HG02884 (cell line): ENCODE measurements around the gene BRD3OS.
A peak's percentile ranks its signal among the peaks of the same experiment; 100 is the strongest.

Experiments
- ATAC-seq: cut with Tn5 transposase; IDR thresholded peaks from one replicate; pipeline ENCODE4 v1.9.1; 2021; ENCODE audit warnings: mild to moderate bottlenecking, moderate library complexity; ENCODE audit not compliant: unreplicated experiment

BRD3OS gene

DNA sequence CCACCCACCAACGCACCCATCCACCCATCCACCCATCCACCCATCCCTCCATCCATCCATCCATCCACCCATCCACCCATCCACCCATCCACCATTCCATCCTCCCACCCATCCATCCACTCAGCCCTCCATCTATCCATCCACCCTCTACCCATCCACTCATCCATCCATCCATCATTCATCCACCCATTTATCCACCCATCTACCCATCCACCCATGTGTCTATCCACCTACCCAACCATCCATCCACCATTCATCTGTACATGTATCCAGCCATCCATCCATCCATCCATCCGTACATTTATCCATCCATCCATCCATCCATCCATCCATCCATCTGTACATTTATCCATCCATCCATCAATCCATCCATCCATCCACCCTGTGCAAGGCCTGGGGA is 22.0 kb upstream of the BRD3OS start:
- no peak for ATAC-seq

DNA sequence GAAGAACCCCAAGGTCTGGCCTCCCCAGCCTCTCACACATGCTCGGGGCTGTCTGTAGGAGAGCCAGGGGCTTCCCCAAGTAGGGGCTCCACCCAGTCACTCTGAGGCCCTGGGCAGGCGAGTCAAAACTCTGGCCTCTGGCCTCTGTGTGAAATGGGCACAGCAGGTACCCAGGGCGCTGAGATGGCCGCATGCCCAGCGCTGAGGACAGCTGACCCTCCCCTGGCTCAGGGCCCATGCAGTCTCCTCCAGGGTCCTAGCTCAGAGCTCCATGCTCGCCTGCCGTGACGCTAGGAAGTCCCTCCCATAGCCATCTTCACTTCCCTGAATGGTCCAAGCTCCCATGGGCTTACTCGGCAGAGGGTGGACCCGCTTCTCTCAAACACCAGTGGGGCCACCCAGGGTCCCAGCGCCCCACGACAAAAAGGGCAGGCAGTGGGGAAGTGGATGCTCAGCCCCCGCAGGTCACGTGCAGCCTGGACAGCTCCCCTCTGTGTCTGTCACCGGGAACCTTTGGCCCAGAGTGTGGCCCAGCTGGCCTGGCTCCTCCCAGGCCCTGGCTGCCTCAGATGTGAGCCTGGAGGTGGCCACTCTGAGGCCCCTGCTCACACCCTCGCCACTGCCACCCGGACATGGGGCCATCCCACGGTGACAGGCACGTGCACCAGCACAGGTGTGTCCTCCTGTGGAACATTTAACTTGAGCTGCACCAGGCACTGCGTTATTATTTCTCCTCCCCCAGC is 21.0 kb upstream of the BRD3OS start:
- no peak for ATAC-seq

DNA sequence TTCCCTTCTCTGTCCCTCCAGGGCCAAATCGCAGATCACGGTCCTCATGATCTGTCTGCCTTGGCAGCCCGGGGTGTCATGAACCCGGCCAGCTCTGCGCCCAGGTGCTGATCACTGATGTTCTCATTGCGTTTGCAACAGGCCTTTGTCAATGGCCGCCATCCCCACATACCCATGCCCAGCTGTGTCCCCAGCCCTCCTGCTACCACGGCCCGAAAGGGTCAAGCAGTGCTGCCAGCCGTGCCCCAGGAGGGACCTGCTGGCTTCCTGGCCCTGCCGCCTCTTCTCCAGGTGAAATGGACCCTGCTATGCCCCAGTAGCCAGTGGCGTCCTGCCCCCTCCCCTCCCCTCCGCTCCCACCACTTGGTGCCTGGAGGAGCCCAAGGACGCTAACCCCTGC is 20.4 kb upstream of the BRD3OS start:
- no peak for ATAC-seq

DNA sequence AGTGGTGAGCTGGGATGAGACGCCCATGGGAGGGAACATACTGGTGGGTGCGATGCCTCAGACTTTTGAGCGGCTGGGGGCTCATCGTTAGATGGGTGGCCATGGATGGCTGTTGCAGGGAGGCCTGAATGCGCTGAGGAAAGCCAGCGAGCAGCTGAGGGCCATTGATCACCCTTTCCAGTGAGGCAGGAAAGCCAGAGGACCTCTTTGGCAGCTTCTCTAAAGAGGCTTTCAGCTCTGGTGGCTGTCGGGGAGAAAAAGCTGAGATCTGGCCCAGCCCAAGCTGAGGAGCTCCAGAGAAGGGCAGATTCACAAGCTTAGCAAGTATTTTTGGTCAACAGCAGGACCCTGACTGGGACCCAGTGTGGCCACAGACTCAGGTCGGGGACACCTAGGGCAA is 19.9 kb upstream of the BRD3OS start:
- no peak for ATAC-seq

DNA sequence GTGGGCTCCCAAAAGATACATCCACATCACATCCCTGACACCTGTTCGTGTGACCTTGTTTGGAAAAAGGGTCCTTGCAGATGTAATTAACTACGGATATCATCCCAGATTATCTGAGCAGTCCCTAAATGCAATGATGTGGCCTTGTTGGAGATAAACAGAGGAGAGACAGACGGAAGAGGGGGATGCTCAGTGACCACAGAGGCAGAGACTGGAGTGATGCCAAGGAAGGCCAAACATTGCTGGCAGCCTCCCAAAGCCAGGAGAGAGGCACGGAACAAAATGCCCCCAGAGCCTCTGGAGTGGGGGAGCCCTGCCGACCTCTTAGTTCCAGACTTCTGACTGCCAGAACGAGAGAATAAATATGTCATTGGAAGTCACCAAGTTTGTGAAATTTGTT is 18.1 kb upstream of the BRD3OS start:
- ATAC-seq = no peak

DNA sequence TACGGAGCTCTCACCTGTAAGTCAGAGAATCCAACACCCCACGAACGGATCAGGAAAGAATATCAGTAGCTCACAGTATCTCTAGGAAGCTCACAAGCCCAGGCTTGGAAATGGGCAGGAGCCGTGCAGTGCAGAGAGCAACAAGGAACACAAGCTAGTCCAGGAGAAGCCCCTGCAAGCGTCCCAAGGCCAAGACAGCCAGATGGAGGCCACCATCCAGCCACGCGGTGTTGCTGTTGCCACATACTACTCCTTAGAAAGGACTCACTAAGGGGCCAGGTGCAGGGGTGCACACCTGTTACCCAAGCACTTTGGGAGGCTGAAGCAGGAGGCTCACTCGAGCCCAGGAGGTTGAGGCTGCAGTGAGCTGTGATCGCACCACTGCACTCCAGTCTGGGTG is 17.7 kb upstream of the BRD3OS start:
- ATAC-seq = no peak

DNA sequence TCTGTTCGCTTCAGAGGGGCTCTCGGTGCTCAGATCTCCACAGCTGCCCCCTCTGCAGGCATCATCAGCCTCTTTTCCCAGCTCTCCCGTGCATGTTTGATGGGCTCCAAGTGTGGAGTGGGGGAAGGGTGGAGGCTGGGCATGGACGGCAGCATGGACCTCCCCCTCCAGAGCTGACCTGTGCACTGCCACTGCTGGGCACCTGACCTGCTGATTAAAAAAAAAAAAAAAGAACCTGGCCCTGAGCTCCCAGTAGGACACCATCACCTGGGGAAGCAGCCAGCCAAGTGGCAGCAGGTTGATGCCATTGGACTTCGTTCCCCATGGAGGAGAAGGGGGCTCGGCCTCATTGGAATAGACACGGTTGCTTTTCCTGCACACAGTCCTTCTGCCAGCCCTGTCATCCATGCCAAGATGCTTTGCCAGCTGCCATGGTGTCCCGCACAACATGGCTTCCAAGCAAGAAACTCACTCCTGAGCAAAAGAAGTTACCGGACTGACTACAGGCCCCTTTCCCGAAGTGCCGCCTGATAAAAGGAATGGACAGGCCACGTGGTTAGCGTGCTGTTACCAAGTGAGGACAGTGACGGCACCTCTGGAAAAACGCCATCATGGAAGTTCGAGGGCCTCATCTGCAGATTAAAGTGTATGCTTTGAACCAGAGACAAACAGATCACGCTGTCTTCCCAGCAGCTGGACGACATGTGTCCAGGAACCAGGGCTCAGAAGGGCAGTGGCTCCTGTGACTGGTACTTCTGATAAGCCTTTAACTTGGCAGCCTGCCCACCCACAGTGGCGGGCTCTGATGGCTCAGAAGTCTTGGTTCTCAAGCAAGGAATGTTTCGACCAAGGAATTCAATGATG is 14.7 kb upstream of the BRD3OS start:
- no peak for ATAC-seq

DNA sequence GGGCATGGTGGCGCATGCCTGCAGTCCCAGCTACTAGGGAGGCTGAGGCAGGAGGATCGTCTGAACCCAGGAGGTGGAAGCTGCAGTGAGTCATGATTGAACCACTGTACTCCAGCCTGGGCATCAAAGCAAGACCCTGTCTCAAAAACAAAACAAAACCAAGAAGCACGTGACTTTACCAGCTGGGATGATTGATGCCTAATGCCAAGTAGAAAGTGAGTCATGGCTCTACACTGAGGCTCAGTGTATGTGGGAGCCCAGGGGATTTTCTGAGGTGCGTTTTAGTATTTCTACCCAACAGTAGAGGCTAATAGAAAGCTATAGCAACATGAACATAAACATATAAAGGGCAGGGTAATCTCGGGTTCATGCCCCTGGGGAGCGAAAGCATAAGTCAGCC is 13.9 kb upstream of the BRD3OS start:
- ATAC-seq = no peak

DNA sequence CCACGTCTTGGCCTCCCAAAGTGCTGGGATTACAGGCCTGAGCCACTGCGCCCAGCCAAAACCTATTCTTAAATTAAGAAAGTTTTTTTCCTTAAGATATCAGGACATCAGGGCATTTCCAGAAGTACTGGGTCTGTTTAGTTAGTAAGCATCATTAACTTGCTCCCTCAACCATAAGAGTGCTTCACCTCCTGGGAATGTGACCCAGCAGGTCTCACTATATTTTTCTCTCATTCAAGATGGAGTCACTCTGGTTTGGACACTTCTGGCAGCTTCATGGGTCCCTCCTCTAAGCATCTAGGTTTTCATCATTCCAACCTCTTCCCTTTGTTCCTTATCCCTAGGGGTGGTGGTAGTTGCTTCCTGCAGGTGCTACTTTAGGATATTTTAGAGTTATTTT is 10.3 kb upstream of the BRD3OS start:
- ATAC-seq = no peak

DNA sequence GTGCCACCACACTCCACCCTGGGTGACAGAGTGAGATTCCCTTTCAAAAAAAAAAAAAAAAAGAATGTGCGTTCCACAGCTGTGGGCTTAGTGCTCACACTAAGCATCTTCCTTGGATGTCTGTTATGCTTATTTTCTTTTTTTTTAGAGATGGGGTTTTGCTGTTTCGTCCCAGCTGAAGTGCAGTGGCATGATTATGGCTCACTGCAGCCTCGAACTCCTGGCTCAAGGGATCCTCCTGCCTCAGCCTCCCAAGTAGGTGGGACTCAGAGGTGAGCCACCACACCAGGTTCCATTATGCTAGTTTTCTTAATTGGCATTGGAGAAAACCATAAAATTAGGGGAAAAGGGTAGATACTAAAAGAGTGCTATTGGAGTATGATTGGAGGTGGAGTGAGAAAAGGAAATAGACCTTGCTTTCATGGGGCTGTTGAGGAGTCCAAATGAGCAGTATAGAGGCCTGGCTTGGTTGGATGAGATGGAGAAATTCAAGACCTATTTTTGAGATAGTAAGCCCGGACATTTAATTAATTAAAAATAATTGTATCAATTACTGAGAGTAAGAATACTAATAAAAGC is 978 bp upstream of the BRD3OS start:
- no peak for ATAC-seq

DNA sequence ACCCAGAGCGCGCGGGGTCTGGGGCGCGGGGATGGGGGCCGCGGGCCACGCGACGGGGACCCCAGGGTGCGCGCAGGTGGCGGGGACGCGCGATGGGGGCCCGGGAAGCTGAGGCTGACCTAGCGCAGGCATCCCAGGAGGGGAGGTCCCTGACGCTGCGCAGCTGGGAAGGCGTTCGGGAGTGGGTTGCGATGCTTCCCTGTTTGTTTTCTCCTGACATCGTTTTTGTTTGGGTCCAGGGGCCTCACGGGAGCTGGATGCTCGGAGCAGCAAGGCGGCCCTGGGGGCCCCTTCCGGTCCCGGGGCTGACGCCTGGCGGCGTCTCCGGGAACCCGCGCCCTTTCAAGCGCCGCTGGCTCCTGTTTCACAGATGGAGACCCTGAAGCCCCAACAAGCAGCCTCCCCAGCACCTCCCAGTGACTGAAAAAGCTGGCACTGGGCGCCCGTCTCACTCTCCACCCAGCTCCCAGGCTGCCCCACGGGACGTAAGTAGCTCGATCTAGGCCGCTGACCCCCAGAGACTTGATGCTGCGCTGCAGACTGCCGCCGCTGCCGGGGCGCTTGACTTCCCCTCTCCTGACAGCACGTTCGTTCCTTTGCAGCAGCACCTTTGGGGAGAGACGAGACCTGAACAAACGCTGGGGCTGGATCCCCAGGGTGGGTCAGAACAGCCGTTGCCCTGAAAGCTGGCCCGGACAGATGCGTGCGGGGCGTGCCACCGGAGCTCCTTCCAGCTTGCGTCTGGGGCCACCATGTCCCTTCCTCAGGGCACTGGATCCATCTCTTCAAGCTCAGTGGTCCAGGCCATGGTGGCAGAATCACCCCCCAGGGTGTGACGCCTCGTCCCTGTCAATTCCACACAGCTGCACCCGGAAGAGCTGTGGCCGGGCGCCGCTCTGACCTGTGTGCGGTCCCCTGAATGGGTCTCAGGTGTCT is 593 bp downstream of the BRD3OS start:
- peak; percentile 33 for ATAC-seq

DNA sequence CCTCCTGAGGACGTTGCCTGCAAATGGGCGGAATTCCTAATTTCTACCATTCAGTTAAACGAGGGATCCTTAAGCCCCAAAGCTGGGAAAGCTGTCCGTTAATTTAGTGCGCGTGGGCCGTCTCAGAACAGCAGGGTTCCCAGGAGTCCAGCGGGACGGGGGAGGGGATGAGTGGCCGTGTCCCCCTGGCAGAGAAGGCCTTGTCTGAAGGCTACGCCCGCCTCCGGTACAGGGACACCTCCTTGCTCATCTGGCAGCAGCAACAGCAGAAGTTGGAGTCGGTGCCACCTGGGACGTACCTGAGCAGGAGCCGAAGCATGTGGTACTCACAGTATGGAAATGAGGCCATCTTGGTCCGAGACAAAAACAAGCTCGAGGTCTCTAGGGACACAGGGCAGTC is 1.3 kb downstream of the BRD3OS start:
- no peak for ATAC-seq

DNA sequence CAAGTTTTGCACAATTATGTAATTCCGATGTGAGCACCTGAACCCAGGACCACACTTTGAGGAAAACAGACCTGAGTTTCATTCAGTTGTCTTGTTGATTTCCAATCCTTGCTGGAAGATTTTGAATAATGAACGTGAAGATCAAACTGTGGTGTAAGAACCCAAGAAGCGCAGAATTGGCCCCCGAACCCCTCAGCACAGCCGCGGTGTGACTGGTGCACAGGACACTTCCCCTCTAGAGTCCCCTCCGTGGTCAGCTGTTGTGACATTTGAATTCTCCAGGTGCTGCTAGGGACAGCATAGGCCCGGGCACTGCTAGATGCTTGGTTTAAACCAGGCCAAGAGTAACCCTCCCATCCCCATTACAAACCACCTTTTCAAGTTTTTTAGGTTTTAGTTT is 1.7 kb downstream of the BRD3OS start:
- ATAC-seq = no peak

DNA sequence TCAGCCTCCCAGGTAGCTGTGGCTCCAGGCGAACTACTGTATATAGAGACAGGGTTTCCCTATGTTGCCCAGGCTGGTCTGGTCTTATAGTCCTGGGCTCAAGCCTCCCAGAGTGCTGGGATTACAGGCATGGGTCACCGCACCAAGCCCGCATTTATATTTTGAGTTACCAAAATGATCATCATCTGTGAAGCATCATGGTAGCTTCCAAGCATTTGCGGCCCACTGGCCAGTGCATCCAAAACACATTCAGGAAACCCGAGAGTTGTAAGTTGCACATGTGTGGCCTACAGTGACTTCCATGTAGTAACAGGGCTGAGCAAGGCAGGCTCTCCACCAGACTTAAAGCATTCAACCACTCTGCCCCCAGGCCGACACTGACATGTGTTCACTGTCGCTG is 2.3 kb downstream of the BRD3OS start:
- ATAC-seq = no peak

DNA sequence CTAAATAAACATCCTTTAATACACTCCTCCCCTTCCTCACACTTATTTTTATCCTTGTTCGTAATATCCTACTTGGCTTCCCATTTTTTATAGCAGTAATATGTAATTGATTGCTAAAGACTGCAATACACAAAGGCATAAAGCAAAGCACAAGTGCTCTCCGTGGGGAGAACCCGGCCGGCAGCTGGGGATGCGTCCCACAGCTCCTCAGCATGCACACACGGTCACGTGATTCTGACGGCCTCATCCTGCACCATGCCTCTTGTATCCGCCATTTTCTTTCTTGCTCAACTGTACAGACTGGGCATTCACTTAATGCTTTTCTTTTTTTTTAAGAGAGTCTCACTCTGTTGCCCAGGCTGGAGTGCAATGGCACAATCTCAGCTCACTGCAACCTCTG is 2.8 kb downstream of the BRD3OS start:
- no peak for ATAC-seq

DNA sequence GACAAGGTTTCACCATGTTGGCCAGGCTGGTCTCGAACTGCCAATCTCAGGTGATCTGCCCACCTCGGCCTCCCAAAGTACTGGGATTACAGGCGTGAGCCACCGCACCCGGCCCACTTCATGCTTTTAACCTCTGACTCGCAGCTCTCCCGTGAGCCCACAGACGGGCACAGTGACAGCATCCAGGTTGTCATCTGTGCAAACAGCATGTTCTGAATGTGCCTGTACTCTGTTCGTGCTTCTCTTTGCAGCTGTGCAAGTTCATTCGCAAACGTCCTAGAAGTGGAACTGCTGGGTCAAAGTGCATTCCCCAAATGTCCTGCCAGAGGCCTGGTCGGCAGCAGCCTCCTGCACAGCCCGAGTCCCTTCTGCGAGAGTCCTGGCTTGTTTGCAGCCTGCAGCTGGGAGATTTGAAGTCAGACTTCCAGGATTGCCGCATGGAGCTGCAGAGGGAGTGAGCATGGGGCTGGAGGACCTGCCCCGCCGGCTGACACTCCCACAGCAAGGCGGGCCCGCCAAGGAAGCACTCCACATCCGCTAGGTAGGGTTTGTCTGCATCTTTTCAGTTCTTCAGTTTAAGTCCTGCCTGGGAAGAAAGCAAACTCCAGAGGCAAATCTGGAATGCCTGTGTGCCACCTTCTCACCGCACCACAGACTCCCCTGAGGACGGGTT is 3.4 kb downstream of the BRD3OS start:
- ATAC-seq = no peak

DNA sequence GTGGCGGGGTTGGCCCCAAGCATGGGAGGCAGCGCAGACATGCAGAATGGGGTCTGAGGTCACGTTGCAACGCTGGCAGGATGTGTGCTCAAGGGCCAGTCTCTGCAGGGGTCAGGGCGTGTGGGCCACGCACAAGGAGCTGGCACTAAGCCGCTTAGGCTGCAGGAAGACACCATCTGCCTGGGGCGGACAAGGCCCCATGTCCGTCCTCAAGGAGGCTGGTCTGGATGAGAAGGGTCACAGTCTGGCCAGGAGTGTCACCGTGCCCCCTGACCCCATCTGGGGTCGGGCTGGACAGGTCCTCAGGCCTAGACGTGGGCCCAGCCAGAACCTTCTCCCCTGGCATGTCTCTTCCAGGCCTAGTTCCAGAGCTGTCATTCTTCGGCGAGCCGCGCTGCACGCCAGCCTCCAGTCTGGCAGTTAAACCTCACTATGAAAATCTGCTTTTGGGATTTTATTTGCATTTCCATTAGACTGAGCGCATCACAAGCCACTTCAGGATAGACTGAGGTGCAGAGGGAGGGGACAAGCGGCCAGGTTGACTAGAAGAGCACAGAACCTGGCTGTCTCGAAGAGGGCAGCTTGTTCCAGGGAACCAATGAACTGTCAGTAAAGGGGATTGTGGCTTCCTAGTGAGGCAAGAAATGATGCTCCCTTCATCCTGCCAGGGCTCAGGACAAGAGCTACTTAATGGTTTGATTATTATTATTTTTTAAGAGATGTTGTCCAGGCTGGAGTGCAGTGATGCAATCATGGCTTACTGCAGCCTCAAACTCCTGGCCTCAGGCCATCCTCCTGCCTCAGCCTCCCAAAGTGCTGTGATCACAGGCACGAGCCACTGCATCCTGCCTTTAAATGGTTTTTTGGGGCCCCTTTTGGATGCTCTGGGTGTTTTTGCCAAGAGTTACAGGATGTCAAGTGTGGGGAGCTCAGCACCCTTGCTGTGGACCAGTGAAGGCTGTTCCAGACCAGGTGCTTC is 4.3 kb downstream of the BRD3OS start:
- no peak for ATAC-seq

DNA sequence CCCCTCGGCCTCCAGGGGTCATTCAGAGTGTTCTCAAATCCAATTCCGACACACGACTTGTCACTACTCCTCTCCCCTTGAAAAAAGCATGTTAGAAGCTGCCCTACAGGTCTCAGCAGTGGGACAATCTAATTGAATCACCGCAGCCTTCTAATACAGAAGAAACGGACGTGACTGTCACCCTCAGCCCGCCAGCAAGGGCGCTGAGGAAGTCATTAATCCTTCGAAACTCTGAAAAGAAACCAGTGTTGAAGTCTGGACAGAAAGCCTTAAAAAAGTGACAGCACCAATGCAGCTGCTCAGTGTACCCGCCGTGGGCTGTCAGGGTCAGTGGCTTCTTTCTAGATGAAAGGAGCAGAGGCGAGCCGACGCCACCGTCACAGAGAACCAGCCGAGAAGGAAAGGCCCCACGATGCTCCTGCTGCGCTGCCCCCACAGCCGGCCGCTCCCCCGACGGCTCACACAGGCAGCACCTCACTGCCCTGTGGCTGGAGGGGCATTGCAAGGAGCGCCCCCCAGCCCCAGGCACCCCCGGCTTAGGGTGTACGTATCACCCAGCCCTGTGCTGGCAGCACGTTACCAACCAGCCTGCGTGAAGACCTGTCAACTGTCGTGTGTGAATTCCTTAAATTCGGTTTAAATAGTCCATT is 5.7 kb downstream of the BRD3OS start:
- no peak for ATAC-seq

DNA sequence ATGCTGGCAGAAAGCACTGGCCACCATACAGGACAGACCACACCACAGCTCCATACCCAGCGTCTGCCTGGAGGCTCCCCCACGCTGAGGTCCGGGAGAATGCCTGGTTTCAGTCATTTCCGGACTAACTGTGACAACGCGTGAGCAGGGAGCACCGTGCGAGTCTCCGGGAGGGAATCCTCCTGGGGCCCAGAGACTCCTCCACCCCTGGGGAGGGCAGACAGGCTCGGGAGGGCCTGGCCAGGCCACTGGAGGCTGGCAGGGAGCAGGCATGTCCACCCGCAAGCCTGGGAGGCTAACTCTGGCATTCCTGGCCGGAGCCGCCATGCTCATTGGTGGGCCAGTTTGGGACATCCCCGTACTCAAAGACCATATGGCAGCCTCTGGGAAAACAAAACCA is 6.5 kb downstream of the BRD3OS start:
- ATAC-seq = no peak
